AG09319 (cell line): Measurements from ENCODE around the gene LUM.

Experiments
- DNase-seq: peaks from one replicate; pipeline ENCODE4 v3.0.0-alpha.2; 2010; ENCODE audit warnings: low read depth; ENCODE audit errors: extremely low read depth
- CTCF ChIP-seq: IDR thresholded peaks from 2 replicates; pipeline ENCODE4 v1.5.1; 2011; ENCODE audit warnings: low read depth, mild to moderate bottlenecking, inconsistent platforms, low read length, moderate library complexity

Gene LUM

GRCh38 chr12:91074154-91074709, 37.1 kb downstream of the LUM start:
- no peak for TF ChIP-seq CTCF
- no peak for DNase-seq

DNA sequence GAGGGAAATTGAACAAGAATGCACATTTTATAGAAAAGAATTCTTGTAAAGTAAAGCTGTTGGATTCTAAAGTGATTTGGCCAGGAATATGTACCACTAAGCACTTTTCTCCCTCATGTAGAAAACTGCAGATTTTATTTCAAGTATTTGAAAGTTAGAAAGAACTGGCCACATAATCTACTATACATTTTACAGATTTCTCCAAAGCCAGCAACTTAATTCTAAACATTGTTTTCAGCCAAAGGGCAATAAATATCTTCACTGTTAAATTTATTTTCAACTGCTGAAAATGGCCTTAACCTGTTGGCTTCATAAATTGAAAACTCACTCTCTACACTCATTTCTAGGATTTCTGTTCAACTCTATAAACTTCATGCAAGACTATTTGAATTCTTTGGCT, 37.9 kb downstream of the LUM start:
- DNase-seq, result no peak
- no peak for TF ChIP-seq CTCF

DNA sequence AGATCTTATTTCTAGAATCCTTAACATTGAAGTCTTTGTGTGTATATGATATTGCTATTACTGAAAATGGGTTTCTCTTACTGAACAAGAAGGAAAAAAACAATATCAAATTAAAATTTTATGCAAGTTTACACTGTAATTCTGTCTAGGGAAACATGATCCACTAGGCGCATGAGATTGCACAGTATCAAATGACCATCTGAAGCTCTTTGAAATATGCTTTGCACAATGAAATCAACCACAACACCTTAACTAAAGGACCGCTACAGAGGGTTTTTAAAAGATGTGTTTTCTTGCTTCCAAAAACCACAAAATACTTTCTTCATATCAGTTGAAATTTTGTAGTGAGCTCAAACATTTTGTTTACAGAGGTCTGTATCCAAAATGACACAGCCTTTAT, 38.4 kb downstream of the LUM start:
- no peak for TF ChIP-seq CTCF
- no peak for DNase-seq

DNA sequence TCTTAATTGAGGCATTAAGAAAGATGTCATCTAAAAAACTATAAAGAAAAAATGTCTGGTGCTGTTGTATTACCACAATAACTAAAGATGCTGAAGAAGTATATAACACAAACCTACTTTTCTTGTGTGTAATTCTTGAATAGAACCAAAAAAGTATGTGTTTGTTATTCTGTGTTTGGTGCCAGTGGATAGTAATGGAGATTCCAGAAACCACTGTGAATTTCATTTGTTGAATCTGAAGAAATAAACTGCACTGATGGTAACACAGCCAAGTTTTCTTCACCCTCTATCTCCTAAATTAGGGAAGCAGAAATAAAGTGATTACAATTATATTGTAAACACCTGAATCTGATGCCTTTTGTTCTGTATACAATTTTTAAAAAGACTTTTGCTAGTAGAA, 40.4 kb downstream of the LUM start:
- TF ChIP-seq CTCF, result no peak
- no peak for DNase-seq

DNA sequence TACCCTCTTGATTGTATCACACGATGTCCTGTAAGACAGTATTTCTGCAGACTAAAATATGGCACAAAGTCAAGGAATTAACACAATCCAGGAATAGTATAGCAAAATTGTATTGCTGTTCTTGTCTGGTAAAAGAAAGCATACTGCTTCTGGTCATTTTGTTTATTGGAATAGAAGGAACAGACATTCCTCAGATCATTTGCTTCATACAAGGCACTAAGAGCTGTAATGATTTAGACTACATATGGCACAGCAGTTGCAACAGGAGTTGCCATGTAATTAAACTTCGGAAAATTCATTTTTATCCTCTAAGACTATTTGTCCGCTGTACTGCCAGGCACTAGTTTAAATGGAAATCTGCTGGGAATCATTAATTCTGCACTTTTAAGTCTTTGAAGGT, 45.9 kb downstream of the LUM start:
- no peak for TF ChIP-seq CTCF
- DNase-seq, result no peak

DNA sequence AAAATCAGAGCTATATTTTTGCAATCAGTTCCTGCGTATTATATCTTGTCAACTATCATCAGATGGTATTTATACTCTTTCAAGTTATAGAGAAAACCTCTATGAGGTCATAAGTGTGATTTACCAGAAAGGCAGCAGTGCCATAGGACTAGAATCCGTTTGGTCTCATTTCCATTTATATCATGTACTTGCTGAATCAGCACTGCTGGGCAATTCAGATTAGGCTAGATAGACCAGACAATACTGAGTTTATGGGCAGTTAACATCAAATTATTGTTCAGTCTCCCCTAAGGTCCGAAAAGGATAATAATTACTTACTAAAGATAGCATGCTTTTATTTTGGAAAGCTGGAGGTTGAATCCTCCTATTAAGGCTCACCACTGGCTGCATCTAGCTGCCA, 46.7 kb downstream of the LUM start:
- TF ChIP-seq CTCF, result no peak
- DNase-seq, result no peak

GRCh38 chr12:91061091-91061490, 50.2 kb downstream of the LUM start:
- no peak for DNase-seq
- TF ChIP-seq CTCF, result no peak
